Tibial nerve (tissue), 4 donors: ENCODE results near the gene TFB1M. TPM values are rescaled to one million over a fixed set of nuclear protein-coding genes. Genes with fewer than 3 reads are reported as not detected.

Source experiments
- DNase-seq, 2 donors: peaks; one replicate each; pipeline ENCODE4 v3.0.0-alpha.2; 2019; ENCODE audit warnings: low spot score in 2 of 2
- H3K27ac ChIP-seq, 4 donors: fragments of 200-600 bp; sonication (generic) in 3 of 4; one replicate each; pipeline ENCODE4 v1.5.1; 2017 to 2019; ENCODE audit warnings: mild to moderate bottlenecking in 1 of 4
- H3K27me3 ChIP-seq, 2 donors: fragments of 200-600 bp; sonication (generic) in 1 of 2; one replicate each; pipeline versions ENCODE4 v1.5.1 to v1.6.0; 2017 to 2019
- H3K36me3 ChIP-seq, 3 donors: fragments of 200-600 bp; sonication (generic); one replicate each; pipeline ENCODE4 v1.5.1; 2018 to 2019
- H3K4me1 ChIP-seq, 4 donors: fragments of 200-600 bp; sonication (generic) in 3 of 4; one replicate each; pipeline ENCODE4 v1.5.1; 2017 to 2019
- H3K4me3 ChIP-seq, 4 donors: fragments of 200-600 bp; sonication (generic) in 3 of 4; one replicate each; pipeline ENCODE4 v1.5.1; 2017 to 2019; ENCODE audit warnings: mild to moderate bottlenecking in 1 of 4, moderate library complexity in 1 of 4
- H3K9me3 ChIP-seq, 4 donors: fragments of 200-600 bp; sonication (generic) in 3 of 4; one replicate each; pipeline ENCODE4 v1.5.1; 2017 to 2019
- EP300 ChIP-seq, 2 donors: sonication (generic); formaldehyde crosslinking; IDR thresholded peaks; one replicate each; pipeline ENCODE4 v1.6.1; 2017; ENCODE audit warnings: antibody characterized with exemption in 2 of 2, mild to moderate bottlenecking in 1 of 2
- POLR2A ChIP-seq, 2 donors: fragments of 450-650 bp; IDR thresholded peaks; one replicate each; pipeline ENCODE4 v1.6.1; 2017; ENCODE audit warnings: antibody characterized with exemption in 2 of 2, mild to moderate bottlenecking in 2 of 2, moderate library complexity in 2 of 2
- WGBS, 2 donors: methylation state at CpG; one replicate each; pipeline ENCODE4 v1.1.5; 2018; 5-methylcytosine and 5-hydroxymethylcytosine counted together
- total RNA-seq, 4 donors: library from RNA; depleted of rRNA; stranded (reverse); fragments of >200 nt; gene quantifications; one replicate each; pipeline ENCODE4 v1.1.0, GENCODE V29; 2016
- TF ChIP-seq, protein P1 (sequence below), 5 experiments: fragments of 200-600 bp in 3 of 5; fragments of 450-650 bp in 2 of 5; sonication (generic) in 3 of 5; IDR thresholded peaks; one replicate each; pipeline ENCODE4 v1.5.1; 2016 to 2019; ENCODE audit warnings: antibody characterized with exemption in 5 of 5, mild to moderate bottlenecking in 3 of 5, moderate library complexity in 2 of 5

Gene TFB1M
- total RNA-seq, 4 donors from 2014 or later: 21.4 to 52.7 (median 22.1) TPM

DNA sequence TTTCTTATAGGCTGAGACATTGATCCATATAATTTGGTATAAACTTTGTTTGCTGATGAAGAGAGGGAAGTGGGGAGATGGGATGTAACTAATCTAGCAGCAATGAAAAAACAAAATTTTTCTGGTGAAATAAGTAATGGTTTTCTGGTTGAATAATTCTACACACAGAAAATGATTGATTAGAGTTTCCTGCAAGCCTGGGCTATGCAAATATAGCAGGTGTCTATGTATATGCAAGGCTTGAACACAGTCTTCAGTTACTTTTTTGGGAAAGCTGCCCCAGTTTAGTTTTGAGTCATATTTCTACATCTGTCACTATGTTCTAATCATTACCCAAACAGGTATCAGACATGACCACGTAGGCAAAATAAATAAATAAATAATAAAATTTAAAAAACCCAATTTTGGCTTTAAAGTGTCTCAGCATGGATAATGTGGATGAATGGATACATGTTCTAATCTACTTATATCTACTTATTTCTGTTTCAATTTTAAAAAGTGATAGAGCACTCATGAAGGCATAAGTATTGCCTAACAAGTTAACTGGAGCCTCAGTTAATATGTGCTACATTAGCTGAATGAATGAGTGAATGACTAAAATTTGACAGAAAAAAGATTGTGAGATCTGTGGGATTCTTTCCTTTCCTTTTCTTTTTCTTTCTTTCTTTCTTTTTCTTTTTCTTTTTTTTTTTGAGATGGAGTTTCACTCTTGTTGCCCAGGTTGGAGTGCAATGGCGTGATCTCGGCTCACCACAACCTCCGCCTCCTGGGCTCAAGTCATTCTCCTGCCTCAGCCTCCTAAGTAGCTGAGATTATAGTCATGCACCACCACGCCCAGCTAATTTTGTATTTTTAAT lies 37.2 kb upstream of the TFB1M start:
- TF ChIP-seq EP300 (IDR thresholded peaks at IDR 0.05) (no peak), POLR2A (IDR thresholded peaks at IDR 0.05) (no peak)
- TF ChIP-seq, protein P1, sequence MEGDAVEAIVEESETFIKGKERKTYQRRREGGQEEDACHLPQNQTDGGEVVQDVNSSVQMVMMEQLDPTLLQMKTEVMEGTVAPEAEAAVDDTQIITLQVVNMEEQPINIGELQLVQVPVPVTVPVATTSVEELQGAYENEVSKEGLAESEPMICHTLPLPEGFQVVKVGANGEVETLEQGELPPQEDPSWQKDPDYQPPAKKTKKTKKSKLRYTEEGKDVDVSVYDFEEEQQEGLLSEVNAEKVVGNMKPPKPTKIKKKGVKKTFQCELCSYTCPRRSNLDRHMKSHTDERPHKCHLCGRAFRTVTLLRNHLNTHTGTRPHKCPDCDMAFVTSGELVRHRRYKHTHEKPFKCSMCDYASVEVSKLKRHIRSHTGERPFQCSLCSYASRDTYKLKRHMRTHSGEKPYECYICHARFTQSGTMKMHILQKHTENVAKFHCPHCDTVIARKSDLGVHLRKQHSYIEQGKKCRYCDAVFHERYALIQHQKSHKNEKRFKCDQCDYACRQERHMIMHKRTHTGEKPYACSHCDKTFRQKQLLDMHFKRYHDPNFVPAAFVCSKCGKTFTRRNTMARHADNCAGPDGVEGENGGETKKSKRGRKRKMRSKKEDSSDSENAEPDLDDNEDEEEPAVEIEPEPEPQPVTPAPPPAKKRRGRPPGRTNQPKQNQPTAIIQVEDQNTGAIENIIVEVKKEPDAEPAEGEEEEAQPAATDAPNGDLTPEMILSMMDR (IDR thresholded peaks at IDR 0.05): no peak
- Histone ChIP-seq H3K27me3 (no peaks in the 10 kb centered on the region), H3K9me3 (peaks cover 0 to 49% (median 3%) of the 10 kb centered on the region in 4 donors), H3K36me3 (no peaks in the 10 kb centered on the region), H3K27ac (no peak overlapping the region), H3K4me3 (no peak overlapping the region), H3K4me1 (no peaks in the 10 kb centered on the region)
- DNase-seq: no peak
- WGBS, 2 donors: 89 to 90% methylated on average over 5 of the region's 5 CpGs

DNA sequence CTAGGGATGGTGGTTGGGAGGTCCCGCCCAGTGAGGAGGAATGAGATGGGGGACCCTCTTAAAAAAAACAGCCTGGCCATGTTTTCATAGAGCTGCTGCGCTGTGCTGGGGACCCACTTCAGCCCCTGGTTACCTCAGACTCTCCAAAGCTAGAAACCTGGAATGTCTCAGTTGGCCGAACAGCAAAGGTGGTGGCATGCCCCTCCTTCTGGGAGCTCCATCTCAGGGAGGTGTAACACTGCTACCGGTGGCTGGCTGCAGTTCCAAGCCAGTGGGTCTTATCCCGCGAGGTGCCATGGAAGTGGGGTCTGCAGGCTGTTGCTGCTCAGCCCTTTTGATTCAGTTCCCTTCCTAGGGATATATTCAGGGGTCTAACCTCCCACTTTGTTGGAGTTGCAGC lies 35.7 kb upstream of the TFB1M start:
- 81 to 88% methylated on average over 3 to 6 of the region's 6 CpGs for WGBS, 2 donors
- no peak for DNase-seq
- H3K36me3 ChIP-seq: no peaks in the 10 kb centered on the region
- peaks cover 0 to 55% (median 5%) of the 10 kb centered on the region in 4 donors for H3K9me3 ChIP-seq
- no peak overlapping the region for H3K27ac ChIP-seq
- H3K27me3 ChIP-seq: no peaks in the 10 kb centered on the region
- H3K4me1 ChIP-seq: no peaks in the 10 kb centered on the region
- H3K4me3 ChIP-seq: no peak overlapping the region
- TF ChIP-seq, protein P1 (IDR thresholded peaks at IDR 0.05): no peak
- TF ChIP-seq POLR2A (IDR thresholded peaks at IDR 0.05): no peak
- TF ChIP-seq EP300 (IDR thresholded peaks at IDR 0.05): no peak

DNA sequence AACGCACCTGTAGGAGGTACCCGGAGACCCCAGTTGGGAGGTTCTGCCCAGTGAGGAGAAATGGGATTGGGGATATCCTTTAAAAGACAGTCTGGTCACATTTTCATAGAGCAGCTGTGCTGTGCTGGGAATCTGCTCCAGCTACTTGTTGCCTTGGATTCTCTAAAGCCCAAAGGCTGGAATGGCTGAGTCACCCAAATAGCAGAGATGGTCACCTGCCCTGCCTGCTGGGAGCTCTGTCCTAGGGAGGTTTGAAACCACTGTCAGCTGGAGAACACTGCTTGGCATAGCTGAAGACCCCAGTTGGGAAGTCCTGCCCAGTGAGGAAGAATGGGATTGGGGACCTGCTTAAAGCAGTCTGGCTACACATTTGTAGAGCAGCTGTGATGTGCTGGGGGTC lies 34.8 kb upstream of the TFB1M start:
- Histone ChIP-seq H3K9me3 (peaks cover 0 to 47% (median 2%) of the 10 kb centered on the region in 4 donors), H3K4me1 (no peaks in the 10 kb centered on the region), H3K4me3 (no peak overlapping the region), H3K27ac (no peak overlapping the region), H3K27me3 (no peaks in the 10 kb centered on the region), H3K36me3 (no peaks in the 10 kb centered on the region)
- 94 to 100% methylated on average over 2 of the region's 2 CpGs for WGBS, 2 donors
- no peak for TF ChIP-seq EP300 (IDR thresholded peaks at IDR 0.05)
- TF ChIP-seq, protein P1 (IDR thresholded peaks at IDR 0.05): no peak
- no peak for TF ChIP-seq POLR2A (IDR thresholded peaks at IDR 0.05)
- DNase-seq: no peak

DNA sequence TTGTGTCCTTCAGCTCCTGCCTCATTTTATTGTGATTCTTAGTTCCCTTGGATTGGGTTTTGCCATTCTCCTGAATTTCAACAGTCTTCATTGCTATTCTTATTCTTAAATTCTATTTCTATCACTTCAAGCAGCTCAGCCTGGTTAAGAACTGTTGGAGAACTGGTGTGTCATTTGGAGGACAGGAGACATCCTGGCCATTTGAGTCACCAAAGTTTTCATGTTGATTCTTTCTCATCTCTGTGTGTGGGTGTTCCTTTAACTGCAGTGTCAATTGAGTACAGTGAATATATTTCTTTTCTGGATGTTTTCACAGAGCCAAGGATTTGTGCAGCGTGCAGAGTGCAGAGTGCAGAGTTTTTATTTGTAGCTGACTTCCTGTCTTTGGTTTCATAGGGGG lies 33.5 kb upstream of the TFB1M start:
- H3K4me1 ChIP-seq: no peaks in the 10 kb centered on the region
- DNase-seq: no peak
- TF ChIP-seq, protein P1 (IDR thresholded peaks at IDR 0.05): no peak
- no peak for TF ChIP-seq EP300 (IDR thresholded peaks at IDR 0.05)
- TF ChIP-seq POLR2A (IDR thresholded peaks at IDR 0.05): no peak
- H3K36me3 ChIP-seq: no peaks in the 10 kb centered on the region
- no peak overlapping the region for H3K27ac ChIP-seq
- no peak overlapping the region for H3K4me3 ChIP-seq
- WGBS, 2 donors: 65 to 72% methylated on average over 1 of the region's 1 CpG
- peaks cover 0 to 34% (median 1%) of the 10 kb centered on the region in 4 donors for H3K9me3 ChIP-seq
- H3K27me3 ChIP-seq: no peaks in the 10 kb centered on the region

DNA sequence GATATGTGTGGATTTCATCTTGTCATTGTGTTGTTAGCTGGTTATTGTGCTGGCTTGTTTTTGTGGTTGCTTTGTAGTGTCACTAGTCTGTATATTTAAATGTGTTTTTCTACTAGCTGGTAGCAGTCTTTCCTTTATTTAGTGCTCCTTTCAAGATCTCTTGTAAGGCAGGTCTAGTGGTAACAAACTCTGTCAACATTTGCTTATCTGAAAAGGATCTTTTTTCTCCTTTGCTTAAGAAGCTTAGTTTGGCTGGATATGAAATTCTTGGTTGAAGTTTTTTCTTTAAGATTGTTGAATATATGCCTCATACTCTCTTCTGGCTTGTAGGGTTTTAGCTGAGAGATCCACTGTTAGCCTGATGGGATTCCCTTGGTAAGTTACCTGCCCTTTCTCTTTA lies 32.7 kb upstream of the TFB1M start:
- TF ChIP-seq, protein P1 (IDR thresholded peaks at IDR 0.05): no peak
- no peak for TF ChIP-seq EP300 (IDR thresholded peaks at IDR 0.05)
- TF ChIP-seq POLR2A (IDR thresholded peaks at IDR 0.05): no peak
- no peak for DNase-seq
- no peaks in the 10 kb centered on the region for H3K27me3 ChIP-seq
- H3K4me3 ChIP-seq: no peak overlapping the region
- H3K27ac ChIP-seq: no peak overlapping the region
- H3K9me3 ChIP-seq: peaks cover 0 to 31% (median 1%) of the 10 kb centered on the region in 4 donors
- no peaks in the 10 kb centered on the region for H3K4me1 ChIP-seq
- no peaks in the 10 kb centered on the region for H3K36me3 ChIP-seq
